Epithelial cell of alveolus of lung (primary cell): ENCODE measurements around the gene SLC13A5. TPM values are rescaled to one million over a fixed set of nuclear protein-coding genes. Genes with fewer than 3 reads are reported as not detected.

Source experiments
- total RNA-seq: library from RNA; depleted of rRNA; stranded (reverse); fragments of >200 nt; gene quantifications from 2 replicates; pipeline ENCODE4 v1.2.1, GENCODE V29; 2015

Gene SLC13A5
- total RNA-seq = 1.7 TPM in 1 of 2 replicates, not detected in the other

DNA sequence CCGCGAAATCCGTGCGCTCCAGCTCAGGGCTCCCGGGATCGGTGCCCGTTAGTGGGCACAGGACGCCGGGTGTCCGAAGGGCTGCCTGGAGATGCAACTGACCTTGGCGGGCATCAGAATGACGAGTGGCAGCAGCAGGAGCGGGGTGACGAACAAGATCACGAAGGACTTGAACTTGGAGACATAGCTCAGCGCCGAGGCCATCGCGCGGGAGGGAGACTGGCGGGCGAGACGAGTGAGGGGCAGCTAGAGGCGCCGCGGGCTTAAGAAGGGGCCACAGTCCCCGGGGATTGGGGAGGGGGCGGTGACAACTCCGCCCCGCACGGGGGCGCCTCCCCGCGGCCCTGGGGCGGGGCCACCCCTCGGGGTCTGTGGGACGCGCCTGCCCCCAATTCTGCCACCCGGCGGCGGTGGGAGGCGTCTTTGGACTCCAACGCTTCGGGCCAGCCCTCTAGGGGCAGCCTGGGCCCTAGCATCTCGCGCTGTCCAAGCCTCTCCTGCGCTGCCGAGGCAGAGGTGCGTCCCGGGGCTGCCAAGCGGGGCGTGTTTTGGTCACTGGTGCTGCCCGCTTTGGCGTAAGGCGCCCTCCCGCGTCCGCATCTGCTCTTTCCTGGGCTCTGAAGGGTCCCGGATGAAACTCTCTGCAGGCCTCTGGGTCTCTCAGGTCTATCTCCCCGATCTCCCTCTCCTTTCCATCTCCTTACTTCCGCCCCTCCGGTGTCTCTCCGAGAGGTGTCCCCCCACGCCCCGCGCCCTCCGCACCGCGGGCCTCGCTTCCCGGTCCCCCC is at the start of gene SLC13A5:
Gene SLC13A5 (minus strand): TSS at position 240 of the 788 bp plus-strand sequence. CDS start 36 bp downstream, at position 204.

DNA sequence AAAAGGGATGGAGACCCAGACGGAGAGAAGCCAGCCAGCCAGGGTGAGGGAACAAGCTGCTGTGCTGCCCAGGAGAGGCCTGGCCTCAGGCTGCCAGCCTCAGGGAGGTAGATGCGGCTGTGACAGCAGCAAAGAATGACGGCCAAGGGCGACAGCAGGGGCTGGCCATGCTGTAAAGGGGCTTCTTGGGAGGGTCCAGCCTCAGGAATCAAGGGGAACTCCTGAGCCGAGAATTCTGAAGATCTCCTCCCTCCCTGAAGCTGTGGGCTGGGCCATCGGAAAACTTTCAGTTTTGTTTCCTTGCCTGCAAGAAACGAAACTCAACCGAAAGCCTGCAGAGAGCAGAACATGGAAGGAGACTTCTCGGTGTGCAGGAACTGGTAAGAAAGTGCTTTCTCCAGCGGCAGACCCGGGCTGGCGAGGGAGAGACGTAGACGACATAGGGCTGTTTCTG is 42.6 kb upstream of the SLC13A5 start, which contains the start of gene XAF1:
Gene XAF1 (plus strand): TSS at position 316 of the 454 bp plus-strand sequence. CDS start 33 bp downstream, at position 349.

DNA sequence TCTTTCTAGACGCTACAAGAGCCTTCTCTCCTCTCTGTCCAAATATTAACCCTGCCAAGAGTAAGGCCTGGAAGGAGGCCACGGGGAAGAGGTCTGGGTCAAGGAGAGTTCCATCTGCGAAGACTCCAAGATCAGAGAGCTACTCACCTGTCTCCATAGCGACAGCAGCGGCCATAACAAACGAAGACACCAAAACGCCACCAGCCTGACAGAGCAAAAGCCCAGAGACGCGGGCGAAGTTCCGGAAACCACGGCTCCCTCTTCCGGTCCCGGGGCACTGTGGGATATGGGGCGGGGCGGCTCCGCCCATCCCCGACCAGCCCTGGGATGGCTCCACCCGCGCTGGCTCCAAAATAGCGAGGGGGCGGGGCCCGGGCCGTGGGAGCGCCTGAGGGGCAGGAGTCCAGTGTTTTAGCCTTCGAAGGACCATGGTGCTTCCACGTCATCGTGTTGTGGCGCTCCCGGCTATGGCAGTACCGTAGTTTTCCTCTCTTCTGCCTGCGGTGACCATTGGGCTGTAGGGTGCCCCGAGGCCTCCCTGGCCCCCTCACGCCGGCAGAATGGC is 61.7 kb downstream of the SLC13A5 start, which contains the start of the genes C17orf100 and MED31:
Gene C17orf100 (plus strand): TSS at position 409 of the 565 bp plus-strand sequence. CDS start 152 bp downstream, at position 561.
Gene MED31 (minus strand): TSS at position 252 of the 565 bp plus-strand sequence. CDS start 77 bp downstream, at position 175.

DNA sequence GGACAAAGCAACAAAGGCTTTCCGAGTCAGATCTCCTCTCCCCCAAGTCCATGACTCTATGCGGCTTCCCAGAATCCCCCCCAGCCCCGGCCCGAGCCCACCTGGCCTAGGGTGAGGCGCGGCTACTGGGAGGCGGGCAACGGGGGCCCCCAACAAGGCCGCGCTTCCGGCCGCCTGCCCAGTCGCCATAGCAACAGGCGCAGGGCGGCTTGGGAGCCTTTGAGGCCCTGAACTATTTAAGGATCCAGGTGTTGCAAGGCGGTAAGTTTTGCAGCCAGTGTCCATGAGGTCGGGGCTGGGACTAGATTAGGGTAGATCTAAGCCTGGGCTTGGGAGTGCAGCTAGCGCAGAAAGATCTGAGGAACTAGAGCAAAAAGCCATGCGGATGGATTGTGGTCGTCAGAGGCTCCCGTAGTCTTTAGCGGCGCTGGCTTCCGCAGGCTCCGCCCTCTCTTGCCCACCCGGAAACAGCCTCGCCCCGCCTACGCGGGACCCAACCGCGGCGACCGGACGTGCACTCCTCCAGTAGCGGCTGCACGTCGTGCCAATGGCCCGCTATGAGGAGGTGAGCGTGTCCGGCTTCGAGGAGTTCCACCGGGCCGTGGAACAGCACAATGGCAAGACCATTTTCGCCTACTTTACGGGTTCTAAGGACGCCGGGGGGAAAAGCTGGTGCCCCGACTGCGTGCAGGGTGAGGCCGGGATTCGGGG is 72.5 kb downstream of the SLC13A5 start, which contains the start of the genes KIAA0753 and TXNDC17:
Gene KIAA0753 (minus strand): TSS at position 176 of the 711 bp plus-strand sequence. CDS start 5,608 bp downstream, outside the sequence.
Gene TXNDC17 (plus strand): TSS at position 525 of the 711 bp plus-strand sequence. CDS start 23 bp downstream, at position 548.

Other genes with a start within 250 kb of the SLC13A5 start
- 1.0 and 1.6 TPM in 2 replicates for gene PITPNM3, start 156.8 kb downstream of the SLC13A5 start, total RNA-seq
- 9.3 and 11.7 TPM in 2 replicates for gene KIAA0753, start 72.7 kb downstream of the SLC13A5 start, total RNA-seq
- 148 and 248 TPM in 2 replicates for gene TXNDC17, start 72.3 kb downstream of the SLC13A5 start, total RNA-seq
- 16.0 and 22.1 TPM in 2 replicates for gene MED31, start 61.8 kb downstream of the SLC13A5 start, total RNA-seq
- gene C17orf100, start 61.6 kb downstream of the SLC13A5 start, total RNA-seq = 0.40 and 0.91 TPM in 2 replicates
- 0.64 and 10.9 TPM in 2 replicates for gene XAF1, start 42.7 kb upstream of the SLC13A5 start, total RNA-seq
- 0.52 TPM in 1 of 2 replicates, not detected in the other for gene FBXO39, start 62.8 kb upstream of the SLC13A5 start, total RNA-seq
- not detected in 2 replicates for gene TEKT1, start 118.4 kb upstream of the SLC13A5 start, total RNA-seq